Stimulated activated naive CD4-positive, alpha-beta T cell treated with Interleukin-2 at 50 U/mL for 16 hours (primary cell): ENCODE measurements around the gene RBP2.

Source experiments
- DNase-seq: peaks from one replicate; lab custom pipeline; 2025; lab: John Stamatoyannopoulos, UW

RBP2 gene

DNA sequence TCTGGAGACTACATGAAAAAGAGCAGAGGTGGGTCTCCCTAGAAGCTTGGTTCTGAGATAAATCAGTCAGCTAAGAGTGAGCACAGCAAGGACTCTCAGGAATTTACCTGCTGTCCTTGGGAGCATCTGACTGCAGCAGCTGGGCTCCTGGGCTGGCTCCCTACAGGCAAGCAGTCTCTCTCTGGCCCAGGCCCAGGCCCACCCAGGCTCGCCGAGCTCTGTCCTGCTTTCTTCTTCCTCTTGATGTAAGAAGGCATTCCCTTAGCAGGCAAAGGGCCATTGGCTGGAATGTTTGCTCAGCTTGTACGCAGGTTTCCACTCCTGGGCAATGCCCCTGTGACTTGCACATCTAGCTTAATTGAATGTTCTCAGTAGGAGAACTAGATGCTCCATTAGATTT, 4.3 kb upstream of the RBP2 start:
- DNase-seq, result no peak

DNA sequence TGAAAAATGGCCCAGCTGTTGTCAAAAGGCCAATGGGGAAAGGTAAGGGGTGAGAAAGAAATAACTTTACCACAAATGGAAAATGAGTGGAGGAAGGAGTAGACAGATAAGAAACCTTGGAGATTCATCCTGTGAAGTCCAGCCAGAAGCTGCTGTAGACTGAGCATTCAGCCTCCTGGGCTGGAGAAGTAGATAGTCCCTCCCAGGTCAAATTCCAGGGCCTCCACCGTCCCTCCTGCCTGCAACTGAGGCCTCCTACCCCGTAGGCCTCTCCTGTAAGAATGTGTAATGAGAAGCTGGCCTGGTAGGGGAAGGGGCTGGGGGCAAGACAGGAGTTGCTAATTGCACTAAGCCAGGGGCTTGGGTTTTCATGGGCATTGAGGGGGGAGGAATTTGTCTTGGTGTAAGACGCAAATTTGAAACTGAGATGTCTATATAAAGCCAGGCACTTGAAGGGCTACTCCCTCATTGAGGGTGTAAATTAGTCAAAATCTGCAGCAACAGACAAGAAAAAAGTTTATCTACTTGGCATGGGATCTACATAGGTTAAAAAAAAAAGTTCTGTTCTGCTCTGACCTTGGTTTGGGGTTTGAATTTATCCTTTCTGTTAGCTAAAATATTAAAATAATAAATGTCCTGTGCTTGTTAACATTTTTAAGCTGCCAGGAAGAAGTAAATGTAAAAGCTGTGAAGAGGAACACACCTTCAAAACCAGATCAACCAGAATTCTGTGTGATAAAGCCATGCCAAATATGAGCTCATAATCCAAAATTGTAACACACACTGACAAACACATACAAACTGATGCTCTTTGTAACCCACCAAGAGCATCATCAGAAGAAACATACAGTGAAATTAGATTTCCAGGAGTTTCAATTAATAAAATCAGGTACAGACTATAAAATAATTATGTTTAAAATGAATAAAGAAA, 1.7 kb upstream of the RBP2 start:
- no peak for DNase-seq

DNA sequence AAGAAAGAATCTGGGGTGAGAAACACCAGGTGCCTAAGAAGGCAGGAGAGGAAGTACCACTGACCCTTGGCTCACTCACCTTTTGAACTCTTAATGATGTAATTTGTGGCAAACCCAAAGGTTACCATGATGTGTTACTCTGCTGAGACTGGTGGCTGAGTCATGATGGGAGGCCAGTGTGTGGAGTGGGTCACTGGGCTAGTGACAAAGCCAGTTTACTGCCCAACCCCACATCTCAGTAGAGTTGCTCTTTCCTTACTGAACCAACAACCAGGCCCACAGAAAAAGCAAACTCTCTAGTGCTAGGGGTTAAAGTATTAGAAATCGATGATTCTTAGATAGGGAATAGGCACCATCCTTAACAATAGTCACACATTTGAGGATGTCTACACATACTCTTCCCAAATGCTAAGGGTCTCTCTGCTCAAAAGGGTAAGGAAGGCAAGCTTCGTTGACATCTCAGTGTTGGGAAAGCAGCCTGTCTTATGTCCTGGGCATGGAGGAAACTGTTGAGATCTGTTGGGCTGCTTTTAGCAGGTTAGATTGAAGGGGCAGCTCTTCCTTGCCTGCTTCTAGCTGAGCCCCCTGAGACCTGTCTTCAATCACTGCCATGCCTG, 3.1 kb downstream of the RBP2 start:
- no peak for DNase-seq

DNA sequence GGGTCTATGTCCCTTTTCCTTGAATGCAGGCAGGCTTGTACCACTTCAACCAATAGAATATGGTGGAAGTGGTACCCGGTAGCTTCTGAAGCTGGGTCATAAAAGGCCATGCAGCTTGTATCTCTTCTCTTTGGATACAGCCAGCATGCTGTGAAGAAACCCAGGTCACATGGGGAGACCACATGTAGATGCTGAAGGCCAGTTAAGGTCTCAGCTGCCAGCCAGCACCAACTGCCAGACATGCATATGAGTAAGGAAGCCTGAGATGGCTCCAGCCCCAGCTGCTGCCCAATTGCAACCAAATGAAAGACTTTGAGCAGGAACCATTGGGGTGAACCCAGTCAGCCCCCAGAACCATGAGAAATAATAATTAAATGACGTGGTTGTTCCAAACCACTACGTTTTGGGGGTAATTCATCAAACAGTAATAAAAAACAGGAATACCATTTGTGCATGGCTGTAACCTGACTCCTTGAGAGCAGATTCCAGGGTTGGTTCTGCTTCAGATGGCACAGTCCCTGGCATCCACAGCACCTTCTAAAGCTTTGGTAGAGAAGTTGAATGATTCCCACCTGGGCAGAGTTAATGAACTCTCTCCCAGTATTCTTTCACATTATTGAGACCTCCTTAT, 3.8 kb downstream of the RBP2 start:
- no peak for DNase-seq

DNA sequence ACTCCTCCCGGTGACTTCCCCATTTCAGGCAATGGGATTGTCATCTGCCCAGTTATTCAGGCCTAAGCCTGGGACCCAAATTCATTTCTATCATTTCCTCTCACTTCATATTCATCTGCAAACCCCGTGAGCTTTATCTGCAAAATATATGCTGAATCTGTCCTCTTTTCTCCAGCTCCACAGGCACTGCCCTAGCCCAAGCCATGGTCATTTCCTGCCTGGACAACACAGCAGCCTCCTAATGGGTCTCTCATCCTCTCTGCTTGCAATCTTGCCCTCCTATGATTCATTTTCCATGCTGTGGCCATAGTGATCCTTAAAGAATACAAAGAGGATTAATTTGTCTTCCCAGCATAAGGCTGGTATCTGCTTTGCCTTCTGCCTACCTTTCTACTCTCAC, 6.1 kb downstream of the RBP2 start:
- DNase-seq, result no peak

DNA sequence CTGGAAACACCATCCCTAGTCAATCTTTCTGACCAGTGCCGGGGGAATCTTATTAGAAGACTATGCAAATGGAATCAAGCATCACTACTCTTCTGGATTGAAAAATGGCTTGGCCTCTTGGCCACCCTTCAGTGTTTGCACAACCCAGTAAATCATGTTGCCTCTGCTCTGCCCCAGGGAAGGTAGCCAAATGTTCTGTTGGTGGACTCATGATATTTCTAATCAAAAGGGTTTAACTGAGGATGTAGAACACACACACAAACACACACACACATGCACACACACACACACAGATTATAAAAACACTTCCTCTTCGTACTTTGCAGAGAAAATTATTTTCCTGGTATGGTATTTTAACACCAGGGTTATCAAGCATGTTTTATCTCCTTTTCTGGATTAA, 7.9 kb downstream of the RBP2 start:
- no peak for DNase-seq

DNA sequence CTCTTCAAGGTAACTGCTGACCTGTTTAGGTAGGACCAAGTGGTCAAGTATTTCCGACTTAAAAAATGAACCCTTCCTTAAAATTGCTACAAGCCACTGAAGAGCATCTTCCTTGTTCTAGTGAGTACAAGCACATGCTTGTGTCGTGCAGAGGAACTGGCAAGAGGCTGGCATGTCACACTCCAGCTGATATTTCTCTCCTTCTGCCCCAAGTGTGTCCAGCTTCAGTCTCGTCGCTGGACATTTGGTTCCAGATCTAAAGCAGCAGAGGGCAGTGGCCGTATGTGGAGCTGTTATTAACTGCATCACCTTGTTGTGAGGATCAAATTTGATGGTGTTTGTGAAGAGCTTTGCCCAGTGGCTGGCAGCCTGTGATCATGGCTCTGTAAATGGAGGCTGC, 10.0 kb downstream of the RBP2 start:
- no peak for DNase-seq

DNA sequence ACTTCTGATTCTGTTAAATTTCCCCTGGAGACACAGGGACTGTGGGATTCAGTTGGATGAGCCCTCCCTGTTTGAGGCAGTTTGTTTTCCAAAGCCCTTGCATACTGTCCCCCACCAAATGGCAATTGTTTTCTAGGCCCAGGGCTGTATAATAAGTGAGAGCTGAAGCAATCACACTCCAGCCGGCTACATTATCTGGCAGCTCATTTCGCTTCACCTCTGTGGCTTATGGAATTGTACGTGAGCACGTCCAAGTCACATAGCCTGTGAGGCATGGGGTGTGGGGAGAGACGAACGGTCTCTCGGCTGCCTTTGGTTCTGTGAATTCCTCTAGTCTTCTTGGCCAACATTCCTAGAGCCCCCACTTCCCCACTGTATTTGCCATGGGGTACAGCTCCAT, 10.7 kb downstream of the RBP2 start:
- DNase-seq, result no peak

DNA sequence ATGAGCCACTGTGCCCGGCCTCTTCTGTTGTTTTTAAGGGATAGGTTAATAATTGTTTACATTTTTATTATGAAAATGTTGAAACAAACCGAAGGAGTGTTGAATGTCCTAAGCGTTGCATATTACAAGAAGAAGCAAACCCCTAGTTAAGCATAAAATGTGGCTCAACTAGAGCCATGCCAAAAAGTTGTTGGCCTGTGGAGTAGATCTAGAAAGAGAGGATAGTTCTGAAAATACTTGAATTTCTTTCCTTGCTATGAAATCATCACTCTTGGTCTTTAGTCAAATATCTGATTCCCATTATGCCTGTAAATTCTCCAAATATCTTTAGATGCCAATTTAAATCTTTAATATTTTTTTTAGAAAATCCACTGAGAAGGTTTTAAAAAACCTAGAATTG, 12.8 kb downstream of the RBP2 start:
- DNase-seq, result no peak

DNA sequence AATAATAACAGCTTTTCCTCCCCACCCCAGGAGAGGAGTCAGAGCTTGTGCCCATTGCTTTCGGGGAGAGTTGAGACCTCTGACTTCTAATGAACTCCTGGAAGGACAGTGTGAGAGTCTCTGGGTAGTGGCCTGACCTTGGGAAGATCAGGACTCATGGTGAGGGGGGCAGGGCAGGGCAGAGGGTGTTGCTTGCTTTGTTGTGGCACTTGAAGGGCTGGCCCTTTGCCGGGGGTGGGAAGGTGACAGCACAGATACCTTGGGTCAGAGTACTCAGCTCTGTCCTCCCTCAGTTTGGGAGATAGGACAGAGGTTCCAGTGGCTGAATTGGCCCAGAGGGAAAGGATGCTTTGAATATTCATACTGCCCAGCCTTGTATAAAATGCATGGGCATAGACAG, 15.8 kb downstream of the RBP2 start:
- no peak for DNase-seq

DNA sequence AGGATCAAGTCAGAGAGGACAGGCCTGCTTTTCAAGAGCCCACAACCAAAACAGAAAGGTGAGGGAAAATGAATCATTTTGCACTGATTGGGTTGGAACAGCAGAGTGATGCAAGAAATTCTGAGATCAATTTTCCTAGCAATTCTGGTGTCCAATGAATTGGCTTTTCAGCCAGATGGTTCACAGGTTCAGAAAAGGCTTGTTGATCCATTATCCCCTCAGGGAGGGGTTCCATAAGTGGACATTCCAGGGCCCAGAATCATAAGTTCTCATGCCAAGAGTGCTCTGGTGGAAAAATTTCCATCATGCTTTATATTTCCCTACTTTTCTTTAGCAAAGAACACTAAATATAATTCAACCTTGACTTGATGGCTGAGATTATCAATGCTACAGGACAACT, 16.2 kb downstream of the RBP2 start:
- DNase-seq, result no peak

DNA sequence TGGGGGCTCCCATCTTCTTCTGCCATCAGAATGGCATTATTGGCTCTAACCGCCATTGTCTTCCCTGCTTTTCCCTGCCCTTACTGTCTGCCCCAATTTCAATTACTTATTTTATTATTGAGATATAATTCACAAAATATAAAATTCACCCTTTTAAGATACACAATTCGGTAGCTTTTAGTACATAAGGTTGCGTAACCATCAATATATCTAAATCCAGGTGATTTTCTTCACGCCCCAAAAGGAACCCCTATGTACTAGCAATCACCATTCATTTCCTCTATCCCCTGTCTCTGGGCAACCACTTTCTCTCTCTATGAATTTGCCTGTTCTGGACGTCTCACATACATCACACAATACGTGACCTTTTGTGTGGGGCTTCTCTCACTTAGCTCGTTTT, 18.0 kb downstream of the RBP2 start:
- no peak for DNase-seq

DNA sequence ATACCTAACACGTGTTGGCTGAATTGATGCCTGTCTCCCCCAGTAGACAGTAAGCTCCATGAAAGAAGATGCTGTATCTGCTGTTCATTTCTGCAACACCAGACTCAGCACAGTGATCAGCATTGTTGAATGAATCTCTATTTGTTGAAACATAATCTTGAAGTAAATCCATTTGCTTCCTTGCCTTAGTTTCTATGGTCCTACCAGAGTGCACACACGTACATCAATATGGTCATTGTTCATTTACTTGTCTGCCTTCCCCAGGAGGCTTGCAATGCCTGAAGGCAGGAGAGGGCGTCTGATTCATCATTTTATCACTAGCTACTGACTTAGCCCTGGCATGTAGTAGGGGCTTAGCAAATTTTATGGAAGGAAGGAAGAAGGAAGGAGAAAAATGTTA, 19.2 kb downstream of the RBP2 start:
- no peak for DNase-seq

DNA sequence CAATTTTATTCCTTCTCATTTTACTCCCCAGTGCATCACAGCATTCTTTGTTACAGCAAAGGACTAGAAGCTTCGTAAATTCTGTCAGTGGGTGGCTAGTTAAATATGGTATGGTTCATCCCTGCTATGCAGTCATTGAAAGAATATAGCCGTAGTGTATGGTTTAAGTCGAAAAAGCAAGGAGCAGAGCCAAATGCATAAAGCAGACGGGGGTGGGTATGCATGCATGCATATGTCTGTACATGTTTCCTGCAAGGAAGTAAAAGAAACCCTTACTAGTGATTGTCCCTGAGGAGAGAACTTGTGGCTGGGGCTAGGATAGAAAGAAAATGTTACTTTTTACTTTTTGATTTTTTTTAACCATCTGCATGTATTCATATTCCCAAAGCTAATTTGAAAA, 19.9 kb downstream of the RBP2 start:
- DNase-seq, result no peak

DNA sequence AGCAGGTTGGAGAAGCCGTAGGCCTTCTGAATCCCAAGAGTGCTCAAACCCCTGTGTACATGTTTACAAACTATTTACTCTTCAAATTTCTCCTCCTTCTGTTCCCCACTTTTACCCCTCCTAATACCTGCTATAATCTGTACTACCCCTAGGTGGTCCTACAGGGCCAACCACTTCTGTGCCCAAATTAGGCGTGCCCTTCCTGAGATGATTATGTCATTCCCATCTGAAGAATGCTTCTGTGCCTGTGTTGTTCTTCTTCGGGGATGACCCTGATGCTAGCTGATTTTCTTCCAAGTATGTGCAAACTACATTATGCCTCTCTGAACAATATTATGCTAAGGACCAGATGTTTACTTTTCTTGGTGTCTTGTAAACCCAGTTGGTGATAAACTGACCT, 20.5 kb downstream of the RBP2 start:
- no peak for DNase-seq

DNA sequence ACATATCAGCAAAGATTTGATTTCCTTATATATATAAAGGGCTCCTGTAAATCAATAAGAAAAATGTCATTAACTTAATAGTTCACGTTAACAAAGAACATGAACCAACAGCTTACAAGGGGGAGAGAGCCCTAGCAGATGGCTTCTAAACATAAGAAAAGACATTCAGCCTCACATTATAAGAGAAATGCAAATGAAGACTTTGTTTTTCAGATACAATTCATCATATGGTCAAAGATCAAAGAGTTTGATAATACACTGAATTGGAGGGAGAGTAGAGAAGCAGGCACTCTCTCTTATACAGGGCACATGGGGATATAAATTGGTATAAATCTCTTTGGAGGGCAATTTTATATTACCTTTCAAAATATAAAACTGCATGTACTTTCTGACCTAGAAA, 21.1 kb downstream of the RBP2 start:
- DNase-seq, result no peak

DNA sequence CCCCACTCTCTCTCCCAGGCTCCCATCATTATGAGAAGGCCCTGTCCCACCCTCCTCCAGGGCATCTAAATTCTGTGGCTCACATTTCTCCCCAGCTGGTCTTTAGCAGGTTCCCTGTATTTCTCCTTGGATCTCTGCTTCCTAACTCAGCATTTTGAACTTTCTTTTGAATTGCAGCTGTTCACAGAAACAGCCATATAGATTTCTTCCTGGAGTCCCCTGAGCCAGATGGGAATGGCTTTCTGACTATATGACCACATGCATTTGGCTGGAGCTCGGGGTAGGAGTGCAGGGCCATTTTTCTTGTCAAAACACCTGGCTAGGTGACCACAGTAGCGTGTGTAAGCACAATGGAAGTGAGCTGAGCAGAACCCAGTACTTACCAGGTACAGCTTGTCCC, 22.0 kb downstream of the RBP2 start:
- DNase-seq, result no peak

DNA sequence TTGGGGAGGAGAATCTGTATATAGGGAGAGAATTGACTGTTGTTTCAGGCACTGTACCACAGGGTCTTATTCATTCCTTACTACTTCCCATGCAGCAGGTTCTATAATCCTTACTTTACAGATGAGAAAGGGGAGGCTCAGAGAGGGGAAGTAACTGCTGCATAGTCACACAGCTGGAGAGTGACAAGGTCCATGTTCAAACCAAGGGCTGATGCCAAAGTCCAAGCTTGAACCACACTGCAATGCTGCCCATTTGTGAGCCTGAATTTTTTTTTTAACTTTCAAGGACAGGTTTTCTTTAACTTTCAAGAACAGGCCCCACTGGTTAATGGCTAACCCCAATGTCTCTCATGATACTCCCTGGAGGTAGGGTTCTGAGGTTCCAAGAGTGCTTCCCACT, 26.2 kb downstream of the RBP2 start:
- DNase-seq, result no peak

DNA sequence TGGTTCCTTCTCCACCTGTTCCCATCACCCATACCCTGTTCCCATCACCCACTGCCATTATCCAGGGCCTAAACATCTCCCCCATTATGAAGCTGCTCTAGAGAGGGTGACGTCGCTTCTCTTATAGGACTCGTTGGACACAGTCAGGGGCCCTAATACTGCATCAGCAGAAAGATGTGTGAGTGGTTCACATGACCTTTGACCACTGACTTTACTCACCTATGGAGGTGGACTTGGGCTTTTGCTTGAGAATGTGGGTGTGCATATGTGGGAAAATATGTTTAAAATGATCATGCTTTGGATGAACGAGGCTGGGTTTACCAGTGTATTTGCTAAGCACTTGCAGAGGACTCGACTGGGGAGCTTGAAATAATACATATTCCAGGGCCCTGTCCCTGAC, 26.8 kb downstream of the RBP2 start:
- DNase-seq, result no peak

DNA sequence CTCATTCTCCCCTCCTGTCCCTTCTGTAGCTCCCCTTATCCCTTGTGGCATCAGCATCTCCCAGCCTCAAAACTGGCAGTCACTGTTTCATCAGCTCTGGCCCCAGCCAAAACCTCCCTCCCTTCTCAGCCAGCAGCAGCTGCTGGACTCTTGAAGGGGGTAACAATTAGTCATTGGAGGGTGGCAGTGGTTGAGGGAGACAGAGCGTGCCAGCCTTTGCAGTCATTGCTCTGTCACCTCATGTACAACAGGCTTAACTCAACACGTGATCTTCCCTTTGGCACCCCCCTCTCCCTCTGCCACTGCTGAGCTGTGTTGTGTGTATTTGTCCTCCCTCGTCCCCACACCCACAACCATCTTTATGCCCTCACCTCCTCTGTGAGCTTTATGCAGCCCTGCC, 28.2 kb downstream of the RBP2 start:
- no peak for DNase-seq

DNA sequence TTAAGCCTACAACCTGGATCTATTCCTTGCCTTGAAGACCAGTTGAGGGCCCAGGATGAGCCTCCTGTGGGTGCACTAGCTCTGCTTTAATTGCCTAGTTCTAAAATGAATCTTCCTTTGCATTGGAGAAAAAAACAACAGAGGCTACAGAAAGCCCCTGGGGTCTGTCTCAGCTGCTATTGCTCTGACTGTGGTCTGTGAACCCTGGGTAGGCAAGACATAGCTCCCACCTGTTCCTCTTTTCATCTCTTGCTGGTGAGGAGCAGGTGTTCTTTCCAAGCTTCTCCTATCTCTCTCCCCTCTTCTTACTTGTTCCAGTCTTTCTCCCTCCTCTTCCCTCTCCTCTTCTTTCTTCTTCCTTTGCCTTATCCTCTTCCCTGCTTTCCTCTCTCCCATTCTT, 28.8 kb downstream of the RBP2 start:
- DNase-seq, result no peak

DNA sequence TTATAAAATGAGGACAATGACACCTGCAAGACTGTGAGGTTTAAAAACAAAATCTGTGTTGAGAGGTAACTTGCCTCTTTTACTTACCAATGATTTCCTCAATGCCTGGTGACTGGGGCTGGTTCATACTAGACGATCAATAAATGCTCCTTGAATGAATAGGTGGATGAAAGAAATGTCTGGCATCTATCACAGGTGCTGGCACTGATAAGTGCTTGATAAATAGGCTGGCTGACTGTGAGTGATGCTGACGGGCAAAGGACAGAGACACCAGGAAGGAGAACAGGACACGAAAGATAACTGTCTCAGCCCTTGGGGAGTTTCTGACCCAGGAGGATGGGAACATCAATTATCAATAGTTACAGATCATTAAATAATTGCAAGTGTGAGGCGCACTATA, 31.9 kb downstream of the RBP2 start:
- no peak for DNase-seq

DNA sequence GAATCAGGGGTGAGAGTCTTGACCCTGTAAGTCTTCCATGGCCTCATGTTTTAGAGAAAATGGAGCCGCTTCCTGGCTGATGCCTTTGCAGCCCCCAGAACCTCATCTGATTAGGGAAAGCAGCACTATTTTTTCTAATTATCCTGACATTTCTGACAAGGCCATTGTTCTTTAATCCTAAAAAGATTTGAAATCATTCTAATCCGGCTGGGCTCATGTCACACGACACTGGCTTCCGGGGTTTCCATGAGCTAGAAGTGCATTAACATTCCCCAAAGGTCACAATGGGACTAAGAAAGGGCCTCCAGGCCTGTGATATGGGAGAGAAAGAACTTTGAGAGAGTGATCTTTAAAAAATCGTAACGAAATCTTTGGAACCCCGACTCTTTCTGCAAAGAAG, 33.1 kb downstream of the RBP2 start:
- DNase-seq, result no peak
